Natural killer cell (primary cell): Measurements from ENCODE around the gene MAP3K10. TPM values are rescaled to one million over a fixed set of nuclear protein-coding genes. Genes with fewer than 3 reads are reported as not detected.

Experiments
- ATAC-seq, 3 donors: fragments of 150-1000 bp in 2 of 3; fragments of 200-7000 bp in 1 of 3; cut with Tn5 transposase; 1 replicate in 1 of 3; 2 replicates in 2 of 3; pipeline ENCODE4 v1.10.0; 2021; ENCODE audit warnings: mild to moderate bottlenecking in 2 of 3, moderate library complexity in 2 of 3
- DNase-seq, 2 donors: peaks; one replicate each; pipeline versions ENCODE4 v3.0.0 to v3.0.0-alpha.2; 2013 to 2021; ENCODE audit warnings: mixed read lengths in 1 of 2
- H3K27ac ChIP-seq: one replicate; pipeline ENCODE4 v1.5.1; 2013; ENCODE audit warnings: mild to moderate bottlenecking, low read length
- H3K27me3 ChIP-seq: one replicate; pipeline ENCODE4 v1.6.1; 2013; ENCODE audit warnings: low read length; ENCODE audit not compliant: control insufficient read depth, insufficient read depth
- H3K36me3 ChIP-seq: one replicate; pipeline ENCODE4 v1.6.1; 2013; ENCODE audit warnings: low read length; ENCODE audit not compliant: control insufficient read depth, insufficient read depth
- H3K4me1 ChIP-seq: one replicate; pipeline ENCODE4 v1.6.1; 2013; ENCODE audit warnings: low read length; ENCODE audit not compliant: control insufficient read depth, insufficient read depth
- H3K4me3 ChIP-seq: one replicate; pipeline ENCODE4 v1.5.1; 2013; ENCODE audit warnings: low read length
- H3K9me3 ChIP-seq: one replicate; pipeline ENCODE4 v1.6.1; 2013; ENCODE audit warnings: low read length; ENCODE audit not compliant: control insufficient read depth, insufficient read depth
- H3K27ac Mint-ChIP-seq, 2 donors: one replicate each; pipeline ENCODE4 v1.8.0; 2022; ENCODE audit warnings: mild to moderate bottlenecking in 2 of 2, mixed read lengths in 2 of 2, moderate library complexity in 1 of 2
- H3K27me3 Mint-ChIP-seq, 2 donors: one replicate each; pipeline ENCODE4 v1.8.0; 2022; ENCODE audit warnings: low read depth in 2 of 2, mixed read lengths in 2 of 2
- H3K36me3 Mint-ChIP-seq: one replicate; pipeline ENCODE4 v1.8.0; 2022; ENCODE audit warnings: mixed read lengths
- H3K4me1 Mint-ChIP-seq, 2 donors: one replicate each; pipeline ENCODE4 v1.8.0; 2022; ENCODE audit warnings: mixed read lengths in 2 of 2
- H3K4me3 Mint-ChIP-seq: one replicate; pipeline ENCODE4 v1.8.0; 2022; ENCODE audit warnings: mild to moderate bottlenecking, moderate library complexity, mixed read lengths
- H3K9me3 Mint-ChIP-seq, 2 donors: one replicate each; pipeline ENCODE4 v1.8.0; 2022; ENCODE audit warnings: mixed read lengths in 2 of 2
- CTCF ChIP-seq: fragments of 200-600 bp; IDR thresholded peaks from one replicate; pipeline ENCODE4 v1.8.0; 2022; ENCODE audit warnings: antibody characterized with exemption
- WGBS: methylation state at CpG from one replicate; pipeline ENCODE4 v1.1.7; 2013; ENCODE audit warnings: missing lambda C conversion rate; ENCODE audit not compliant: insufficient coverage; 5-methylcytosine and 5-hydroxymethylcytosine counted together
- intact Hi-C: fragments of 100-400 bp; cut with micrococcal nuclease; formaldehyde crosslinking; loops from one replicate; pipeline ENCODE4 v1.14.2; 2022
- total RNA-seq, 4 donors: library from RNA; stranded (reverse); fragments of 120-200 nt in 1 of 4; gene quantifications; one replicate each; pipeline versions ENCODE4 v1.2.3 to v1.2.4, GENCODE V29; 2013 to 2022

The MAP3K10 gene
- total RNA-seq, 3 donors from 2014 or later (not counting 1 experiment from before 2014, with no cell fraction given): 27.1 to 39.0 (median 36.0) TPM

GRCh38 chr19:40213251-40213829, 22.1 kb downstream of the MAP3K10 start:
- no peak for DNase-seq
- H3K4me1 ChIP-seq: peaks cover 11% of the 10 kb centered on the region
- Mint-ChIP-seq H3K27me3 (peaks cover 8 to 16% of the 10 kb centered on the region in 2 donors), H3K9me3 (no peaks in the 10 kb centered on the region), H3K36me3 (no peaks in the 10 kb centered on the region), H3K4me3 (no peak overlapping the region), H3K27ac (no peak overlapping the region), H3K4me1 (peaks cover 0 to 4% of the 10 kb centered on the region in 2 donors)
- H3K9me3 ChIP-seq: no peaks in the 10 kb centered on the region
- ATAC-seq: no peak
- intact Hi-C loops: no loop called here
- no peak overlapping the region for H3K27ac ChIP-seq
- no peak overlapping the region for H3K4me3 ChIP-seq
- 96% methylated on average over 53 of the region's 53 CpGs for WGBS
- peaks cover 18% of the 10 kb centered on the region for H3K27me3 ChIP-seq
- H3K36me3 ChIP-seq: peaks cover 4% of the 10 kb centered on the region
- TF ChIP-seq CTCF: no peak

- intact Hi-C loops: no loop called here
- Mint-ChIP-seq H3K9me3 (no peaks in the 10 kb centered on the region), H3K4me3 (no peak overlapping the region), H3K36me3 (no peaks in the 10 kb centered on the region), H3K4me1 (peaks cover 0 to 4% of the 10 kb centered on the region in 2 donors), H3K27me3 (peaks cover 8 to 22% of the 10 kb centered on the region in 2 donors), H3K27ac (no peak overlapping the region)
- no peak overlapping the region for H3K27ac ChIP-seq
- no peak for ATAC-seq
- H3K4me1 ChIP-seq: peaks cover 11% of the 10 kb centered on the region
- DNase-seq: no peak
- H3K27me3 ChIP-seq: peaks cover 20% of the 10 kb centered on the region
- no peak for TF ChIP-seq CTCF
- H3K4me3 ChIP-seq: no peak overlapping the region
- 95% methylated on average over 50 of the region's 50 CpGs for WGBS
- no peaks in the 10 kb centered on the region for H3K9me3 ChIP-seq
- peaks cover 2% of the 10 kb centered on the region for H3K36me3 ChIP-seq
These were observed 22.8 kb downstream of the MAP3K10 start for GRCh38 chr19:40213882-40214570.

GRCh38 chr19:40214936-40215335, 23.7 kb downstream of the MAP3K10 start:
- H3K4me1 ChIP-seq: peaks cover 11% of the 10 kb centered on the region
- peaks cover 2% of the 10 kb centered on the region for H3K36me3 ChIP-seq
- ATAC-seq (no peak), DNase-seq (no peak)
- no peak overlapping the region for H3K27ac ChIP-seq
- H3K9me3 Mint-ChIP-seq: no peaks in the 10 kb centered on the region
- no peak for TF ChIP-seq CTCF
- no peak overlapping the region for H3K4me3 ChIP-seq
- H3K9me3 ChIP-seq: no peaks in the 10 kb centered on the region
- intact Hi-C loops: no loop called here
- peaks cover 20% of the 10 kb centered on the region for H3K27me3 ChIP-seq
- H3K4me3 Mint-ChIP-seq: no peak overlapping the region
- peaks cover 0 to 4% of the 10 kb centered on the region in 2 donors for H3K4me1 Mint-ChIP-seq
- peaks cover 12 to 24% of the 10 kb centered on the region in 2 donors for H3K27me3 Mint-ChIP-seq
- no peaks in the 10 kb centered on the region for H3K36me3 Mint-ChIP-seq
- 92% methylated on average over 22 of the region's 22 CpGs for WGBS
- H3K27ac Mint-ChIP-seq: no peak overlapping the region
